22Rv1 (cell line): ENCODE results near the gene TMEM82.

Source experiments
- H3K27ac ChIP-seq: fragments of 450-650 bp; 2 replicates; pipeline ENCODE4 v1.5.1; 2017
- ZFX ChIP-seq: fragments of 450-650 bp; IDR thresholded peaks from 2 replicates; pipeline ENCODE4 v1.6.1; 2017; ENCODE audit warnings: antibody characterized with exemption, borderline replicate concordance
- TF ChIP-seq, protein P1 (sequence below): fragments of 450-650 bp; IDR thresholded peaks from 2 replicates; pipeline ENCODE4 v1.5.1; 2017; ENCODE audit warnings: mild to moderate bottlenecking

Gene TMEM82

DNA sequence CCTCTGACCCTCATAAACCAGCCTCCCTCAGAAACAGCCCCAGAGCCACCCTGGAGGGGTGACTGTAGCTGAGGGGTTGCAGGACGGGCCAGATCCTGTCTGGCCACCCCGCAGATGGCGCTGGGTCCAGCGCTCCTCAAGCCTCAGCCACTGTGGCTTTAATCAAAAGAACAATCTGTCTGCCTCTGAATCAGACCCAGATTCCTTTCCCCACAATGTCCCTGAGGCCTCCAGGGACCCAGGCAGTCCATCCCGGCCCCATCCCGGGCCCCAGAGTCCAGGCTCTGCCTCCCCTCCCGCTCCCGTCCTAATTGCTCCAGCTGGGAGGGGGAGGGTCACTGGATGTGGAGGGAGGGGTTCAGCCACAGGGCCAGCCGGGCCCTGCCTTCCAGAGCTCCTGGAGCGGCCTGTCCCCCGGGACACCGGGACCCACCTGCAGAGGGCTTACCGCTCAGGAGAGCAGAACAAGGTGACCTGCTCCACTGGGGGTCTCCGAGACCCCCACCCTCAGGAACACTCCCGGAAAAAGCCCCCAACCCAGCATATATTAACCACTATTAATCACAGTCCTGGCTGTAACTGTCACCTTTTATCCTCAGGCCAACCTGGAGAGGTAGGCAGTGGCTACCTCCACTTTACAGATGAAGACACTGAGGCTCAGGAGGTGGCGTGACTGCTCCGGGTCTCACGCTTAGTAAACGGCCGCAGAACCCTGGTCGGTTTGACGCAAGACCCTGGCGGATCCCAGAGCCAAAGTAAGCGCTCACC, 15.5 kb downstream of the TMEM82 start:
- TF ChIP-seq ZFX, result no peak
- TF ChIP-seq, protein P1, sequence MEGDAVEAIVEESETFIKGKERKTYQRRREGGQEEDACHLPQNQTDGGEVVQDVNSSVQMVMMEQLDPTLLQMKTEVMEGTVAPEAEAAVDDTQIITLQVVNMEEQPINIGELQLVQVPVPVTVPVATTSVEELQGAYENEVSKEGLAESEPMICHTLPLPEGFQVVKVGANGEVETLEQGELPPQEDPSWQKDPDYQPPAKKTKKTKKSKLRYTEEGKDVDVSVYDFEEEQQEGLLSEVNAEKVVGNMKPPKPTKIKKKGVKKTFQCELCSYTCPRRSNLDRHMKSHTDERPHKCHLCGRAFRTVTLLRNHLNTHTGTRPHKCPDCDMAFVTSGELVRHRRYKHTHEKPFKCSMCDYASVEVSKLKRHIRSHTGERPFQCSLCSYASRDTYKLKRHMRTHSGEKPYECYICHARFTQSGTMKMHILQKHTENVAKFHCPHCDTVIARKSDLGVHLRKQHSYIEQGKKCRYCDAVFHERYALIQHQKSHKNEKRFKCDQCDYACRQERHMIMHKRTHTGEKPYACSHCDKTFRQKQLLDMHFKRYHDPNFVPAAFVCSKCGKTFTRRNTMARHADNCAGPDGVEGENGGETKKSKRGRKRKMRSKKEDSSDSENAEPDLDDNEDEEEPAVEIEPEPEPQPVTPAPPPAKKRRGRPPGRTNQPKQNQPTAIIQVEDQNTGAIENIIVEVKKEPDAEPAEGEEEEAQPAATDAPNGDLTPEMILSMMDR, result no peak
- H3K27ac ChIP-seq, result no peak overlapping the region

DNA sequence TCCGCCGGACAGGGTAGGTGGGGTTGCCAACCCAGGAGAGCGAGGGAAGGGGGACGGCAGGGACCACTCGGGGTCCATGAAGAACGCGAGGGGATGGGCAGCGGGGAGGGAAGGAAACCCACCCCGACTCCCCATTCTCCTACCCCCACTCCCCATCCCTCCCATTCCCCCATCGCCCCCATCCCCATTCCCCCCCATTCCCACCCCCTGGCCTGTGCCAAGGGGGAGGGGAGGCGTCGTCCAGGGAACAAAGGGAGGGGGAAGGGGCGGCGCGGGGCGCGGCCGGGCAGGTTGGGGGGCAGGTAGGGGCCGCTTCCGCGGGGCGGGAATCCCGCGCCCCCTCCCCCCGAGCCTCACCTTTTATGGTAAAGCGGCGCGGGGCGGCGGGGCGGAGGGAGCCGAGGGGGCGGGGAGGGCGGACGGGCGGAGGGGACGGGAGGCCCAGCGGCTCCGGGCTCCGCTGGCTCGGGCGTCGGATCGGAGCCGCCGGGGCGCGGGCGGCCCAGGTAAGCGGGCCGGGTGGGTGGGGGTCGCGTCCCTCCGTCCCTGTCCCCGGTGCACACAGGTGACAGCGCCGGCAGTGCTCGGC, 16.1 kb downstream of the TMEM82 start, which contains the start of gene FBLIM1:
Gene FBLIM1, plus strand, starts transcription at position 453 of the 589 bp plus-strand sequence. CDS start 6,189 bp downstream, outside the sequence.
- no peak within 1 kb of the TSS for H3K27ac ChIP-seq
- TF ChIP-seq, protein P1, result no peak
- no peak for TF ChIP-seq ZFX

DNA sequence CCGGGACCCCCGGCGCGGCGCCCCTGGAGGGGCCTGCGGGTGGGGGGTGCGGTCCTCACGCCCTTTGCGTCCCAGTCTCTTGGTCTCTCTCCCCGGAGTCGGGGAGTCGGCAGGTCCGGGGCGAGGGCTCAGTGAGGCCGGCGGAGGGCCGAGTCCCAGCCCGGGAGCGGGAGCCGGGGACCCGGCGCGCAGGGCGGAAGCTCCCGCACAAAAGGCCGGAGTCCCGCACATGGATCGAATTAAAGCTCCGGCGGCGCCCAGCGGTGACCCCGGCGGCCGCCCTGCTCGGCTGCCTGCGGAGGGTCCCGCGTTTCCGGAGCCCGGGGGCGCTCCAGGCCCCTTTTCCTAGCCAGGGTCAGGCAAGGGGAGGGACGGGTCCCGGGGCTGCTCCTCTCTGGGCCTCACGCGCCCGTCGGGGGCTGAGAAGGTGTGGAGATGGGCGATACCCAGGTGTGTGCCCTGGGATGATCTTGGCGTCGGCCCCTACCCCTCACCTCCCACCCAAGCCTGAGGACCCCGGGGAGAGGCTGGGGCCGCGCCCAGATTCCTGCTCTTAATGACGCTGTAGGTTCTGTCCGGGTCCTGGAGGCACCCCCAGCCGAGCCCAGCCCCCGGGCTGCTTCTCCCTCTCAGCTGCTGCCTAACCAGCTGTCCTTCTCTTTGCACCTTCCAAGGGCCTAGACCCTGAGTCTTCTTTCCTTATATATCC, 16.8 kb downstream of the TMEM82 start:
- no peak overlapping the region for H3K27ac ChIP-seq

DNA sequence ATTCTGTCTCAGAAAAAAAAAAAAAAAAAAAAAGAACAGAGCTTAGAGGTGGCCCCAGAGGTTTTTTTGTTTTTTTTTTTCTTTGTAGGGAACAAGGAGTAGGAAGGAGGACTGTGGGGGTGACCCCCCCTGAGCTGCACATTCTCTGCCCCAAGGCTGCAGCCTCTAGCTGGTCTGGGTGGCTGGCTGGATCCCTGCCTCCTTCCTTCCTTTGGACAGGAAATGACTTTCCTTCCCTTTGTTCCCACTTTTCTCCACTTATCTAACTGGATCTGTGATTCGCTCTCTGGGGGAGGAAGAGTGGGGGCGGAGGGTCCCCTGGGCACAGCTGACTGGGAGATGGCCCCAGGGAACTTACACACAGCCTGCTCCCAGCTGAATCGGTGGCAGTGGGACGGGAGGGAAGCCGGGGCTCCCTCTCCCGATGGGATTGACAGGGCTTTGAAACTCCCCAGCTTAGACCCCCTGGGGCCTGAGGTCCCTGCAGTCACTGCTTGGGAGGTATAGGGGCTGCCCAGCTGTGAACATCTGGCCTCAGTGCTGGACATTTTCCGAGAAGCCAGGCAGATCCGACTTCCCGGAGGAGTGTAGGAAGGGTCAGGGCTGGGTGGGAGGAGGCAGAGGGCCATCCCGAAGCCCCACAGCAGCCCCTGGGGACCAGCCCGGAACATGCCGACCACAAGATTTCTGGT, 18.4 kb downstream of the TMEM82 start:
- TF ChIP-seq, protein P1, result no peak
- TF ChIP-seq ZFX, result no peak
- no peak overlapping the region for H3K27ac ChIP-seq

More for the DNA sequence above, 16.8 kb downstream of the TMEM82 start:
- no peak for TF ChIP-seq ZFX
- TF ChIP-seq, protein P1, result no peak

DNA sequence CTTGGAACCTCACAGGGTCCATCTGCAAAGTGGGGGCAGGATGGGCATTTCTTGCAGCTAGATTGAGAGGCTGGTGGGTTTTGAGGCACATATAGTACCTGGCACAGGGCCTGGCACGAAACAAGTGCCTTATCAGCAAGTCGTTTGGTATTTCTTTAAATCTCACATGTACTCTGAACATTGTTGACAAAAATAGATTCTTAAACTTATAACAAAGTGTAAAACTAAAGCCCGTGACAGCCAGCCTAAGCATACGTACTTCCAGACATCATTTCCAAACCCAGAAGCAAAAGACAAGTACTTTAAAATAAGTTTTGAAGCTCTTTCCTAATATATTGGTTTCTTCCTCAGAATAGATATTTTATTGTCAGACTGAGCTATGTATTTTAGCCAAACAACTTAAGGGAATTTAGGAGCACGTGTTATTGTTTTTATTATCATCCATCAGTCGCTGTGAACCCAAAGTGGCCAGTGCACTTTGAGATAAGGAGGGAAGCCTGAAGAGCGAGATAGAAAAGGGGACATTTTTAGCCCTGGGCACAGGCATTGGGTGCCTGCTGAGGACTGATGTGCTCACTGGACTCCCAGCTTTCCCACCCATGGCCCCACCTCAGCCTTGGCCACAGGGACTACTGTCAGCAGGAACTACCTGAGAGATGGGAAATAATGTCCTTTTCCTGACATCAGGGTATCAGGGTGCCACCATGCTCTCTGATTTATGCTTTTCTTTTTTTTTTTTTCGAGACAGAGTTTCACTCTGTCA, 19.2 kb downstream of the TMEM82 start:
- TF ChIP-seq, protein P1, result no peak
- no peak for TF ChIP-seq ZFX
- H3K27ac ChIP-seq, result no peak overlapping the region

DNA sequence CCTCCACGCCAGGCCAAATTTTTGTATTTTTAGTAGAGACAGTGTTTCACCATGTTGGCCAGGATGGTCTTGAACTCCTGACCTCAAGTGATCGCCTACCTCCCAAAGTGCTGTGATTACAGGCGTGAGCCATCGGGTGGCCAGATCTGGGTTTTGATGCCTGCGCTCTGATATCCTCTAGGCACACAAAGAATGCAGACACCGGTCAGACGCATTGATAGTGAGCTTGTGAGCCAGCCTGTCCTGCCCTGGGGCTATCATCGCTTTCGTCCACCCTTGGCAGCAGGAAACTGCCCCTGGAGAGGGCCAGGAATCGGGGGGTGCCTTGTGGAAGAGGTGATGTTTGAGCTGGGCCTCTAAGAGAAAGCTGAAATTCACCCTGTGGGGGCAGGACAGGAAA, 20.2 kb downstream of the TMEM82 start:
- TF ChIP-seq, protein P1, result no peak
- TF ChIP-seq ZFX, result no peak
- H3K27ac ChIP-seq, result no peak overlapping the region
